WI38 (cell line): Measurements from ENCODE around the gene NSUN7.

ENCODE experiments used
- H3K4me3 ChIP-seq: 2 replicates; pipeline ENCODE4 v1.5.1; 2011; ENCODE audit warnings: low read depth, mild to moderate bottlenecking, control low read depth, low read length
- CTCF ChIP-seq: IDR thresholded peaks from 2 replicates; pipeline ENCODE4 v1.5.1; 2012; ENCODE audit warnings: low read depth, mild to moderate bottlenecking, control low read depth, low read length

NSUN7 gene

GRCh38 chr4:40755616-40756015 is 5.9 kb downstream of the NSUN7 start:
- TF ChIP-seq CTCF: no peak
- no peak overlapping the region for H3K4me3 ChIP-seq

- no peak overlapping the region for H3K4me3 ChIP-seq
- no peak for TF ChIP-seq CTCF
These were observed 13.5 kb downstream of the NSUN7 start for GRCh38 chr4:40763228-40763716.

DNA sequence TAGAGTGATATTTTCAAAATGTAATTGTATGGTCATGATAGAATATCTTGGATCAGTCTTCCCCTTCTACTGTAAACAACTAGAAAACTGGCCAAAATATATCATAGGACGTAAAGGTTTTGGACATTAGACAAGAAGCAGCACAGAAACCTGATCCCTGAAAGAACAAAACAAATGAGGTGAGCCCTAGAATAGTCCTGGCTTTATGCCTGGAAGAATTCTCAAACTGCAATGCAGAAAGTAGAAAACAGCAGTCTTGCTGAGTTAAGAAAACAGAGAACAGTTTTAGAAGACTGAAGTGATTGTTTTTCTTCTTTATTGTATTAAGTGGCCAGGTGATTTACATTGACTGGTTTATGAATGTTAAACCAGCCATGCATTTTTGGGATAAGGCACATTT is 19.5 kb downstream of the NSUN7 start:
- H3K4me3 ChIP-seq: no peak overlapping the region
- TF ChIP-seq CTCF: no peak

DNA sequence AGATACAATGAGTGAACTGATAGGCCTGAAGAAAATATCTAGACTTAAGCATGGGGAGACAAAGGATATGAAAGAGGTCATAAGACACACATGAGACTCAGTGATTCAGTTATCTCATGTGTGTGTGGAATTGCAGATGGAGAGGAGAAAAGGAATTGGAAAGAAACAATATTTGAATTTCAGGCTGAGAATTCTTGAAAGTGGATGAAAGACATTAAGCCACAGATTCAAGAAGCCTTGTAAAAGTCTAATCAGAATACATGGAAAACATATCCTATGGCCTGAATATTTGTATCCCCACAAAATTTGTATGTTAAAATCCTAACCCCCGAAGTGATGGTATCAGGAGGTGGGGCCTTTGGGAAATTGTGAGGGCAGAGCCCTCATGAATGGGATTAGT is 28.3 kb downstream of the NSUN7 start:
- no peak for TF ChIP-seq CTCF
- no peak overlapping the region for H3K4me3 ChIP-seq

- TF ChIP-seq CTCF: no peak
- no peak overlapping the region for H3K4me3 ChIP-seq
These were observed 33.1 kb downstream of the NSUN7 start for GRCh38 chr4:40782876-40783275.

DNA sequence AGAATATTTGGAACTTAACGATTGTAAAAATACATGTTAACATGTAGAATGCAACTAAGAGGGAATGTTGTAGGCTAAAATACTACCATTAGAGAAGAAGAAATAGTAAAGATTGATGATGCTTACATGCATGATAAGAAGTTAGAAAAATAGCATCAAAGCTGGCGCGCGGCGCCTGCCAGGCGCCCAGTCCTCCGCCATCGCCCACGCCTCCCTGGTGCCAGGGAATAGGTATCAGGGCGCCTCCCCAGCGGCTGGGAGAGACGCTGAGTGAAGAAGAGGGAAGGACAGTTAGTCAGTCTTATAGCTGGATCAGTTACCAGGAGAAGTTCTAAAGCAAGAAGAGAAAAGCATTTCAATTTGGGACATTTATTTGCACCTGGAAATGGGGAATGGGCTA is 36.0 kb downstream of the NSUN7 start:
- no peak for TF ChIP-seq CTCF
- H3K4me3 ChIP-seq: no peak overlapping the region

DNA sequence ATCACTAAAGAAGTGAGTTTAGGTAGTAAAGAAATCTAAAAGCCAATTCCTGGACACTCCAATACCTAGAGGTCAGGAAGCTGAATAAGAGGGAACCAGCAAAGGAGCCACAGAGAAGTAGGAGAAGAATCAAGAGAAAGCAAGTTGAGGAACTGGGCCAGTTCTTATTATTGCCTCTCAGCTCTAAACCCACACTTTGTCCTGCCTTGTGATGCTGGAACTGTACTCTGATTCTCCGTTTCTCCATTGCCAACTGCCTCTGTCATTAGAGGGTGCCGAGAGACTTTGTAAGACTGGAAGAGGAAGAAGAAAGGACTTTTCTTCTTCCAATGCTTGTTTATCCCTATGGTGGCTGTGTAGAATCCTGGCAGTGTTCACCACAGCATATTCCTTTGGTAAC is 38.6 kb downstream of the NSUN7 start:
- no peak overlapping the region for H3K4me3 ChIP-seq
- TF ChIP-seq CTCF: no peak
